ENCODE data around the gene PLXNA2. TPM values are rescaled to one million over a fixed set of nuclear protein-coding genes. Genes with fewer than 3 reads are reported as not detected.

Gene PLXNA2
- total and polyA plus RNA-seq, 2 of the 4 experiments (the other 2 are of a cell fraction), result 0.72 to 1.1 TPM

- ATAC-seq (ENCODE audit: low read depth) (no peak), DNase-seq (no peak)
- Histone ChIP-seq H3K9me1 (ENCODE audit: insufficient read depth, low read length) (no peaks in the 10 kb centered on the region), H3K56ac (ENCODE audit: extremely low read depth, insufficient read depth, low read length) (no peak overlapping the region), H3K9me3 (ENCODE audit: control insufficient read depth, insufficient read depth, low read length) (no peaks in the 10 kb centered on the region), H3K4ac (ENCODE audit: low read depth, low read length) (no peak overlapping the region), H4K8ac (ENCODE audit: low read depth in 2 of 2, low read length in 2 of 2) (no peak overlapping the region), H3K79me1 (ENCODE audit: low read depth in 1 of 2, low read length in 2 of 2) (no peaks in the 10 kb centered on the region), H3K4me2 (ENCODE audit: low read depth, low read length) (no peak overlapping the region), H2AFZ (replicated peaks; ENCODE audit: low read length, poor library complexity) (no peak overlapping the region), H2AK5ac (ENCODE audit: low read depth, low read length) (no peak overlapping the region), H2BK5ac (ENCODE audit: low read depth, low read length, poor library complexity, severe bottlenecking) (no peak overlapping the region), H3K23ac (ENCODE audit: low read depth, low read length) (no peak overlapping the region), H3K4me3 (ENCODE audit: insufficient read depth, low read depth, low read length) (no peak overlapping the region), H3K27me3 (ENCODE audit: control insufficient read depth, insufficient read depth, low read length) (peaks cover 10% of the 10 kb centered on the region), H2AK9ac (replicated peaks; ENCODE audit: low read depth, low read length, poor library complexity) (no peak overlapping the region), H4K20me1 (ENCODE audit: insufficient read depth, low read length) (no peaks in the 10 kb centered on the region), H2BK20ac (ENCODE audit: low read depth, low read length) (no peak overlapping the region), H4K5ac (ENCODE audit: low read depth, low read length) (no peak overlapping the region), H3K14ac (replicated peaks; ENCODE audit: low read depth, low read length) (no peak overlapping the region), H4K91ac (ENCODE audit: insufficient read depth, low read depth, low read length) (no peak overlapping the region), H2BK120ac (ENCODE audit: low read depth, low read length) (no peak overlapping the region), H3K27ac (ENCODE audit: insufficient read depth, low read length) (no peak overlapping the region), H3K18ac (ENCODE audit: low read depth, low read length) (no peak overlapping the region), H3K9ac (ENCODE audit: low read depth, low read length) (no peak overlapping the region), H3K4me1 (ENCODE audit: control insufficient read depth, insufficient read depth, low read length) (no peaks in the 10 kb centered on the region), H3K36me3 (ENCODE audit: control insufficient read depth, insufficient read depth, low read length) (no peaks in the 10 kb centered on the region), H2BK15ac (ENCODE audit: low read depth, low read length) (no peak overlapping the region)
- ChIA-PET CTCF (interaction anchor here (1.8 kb wide), 1 partner anchor 111 kb away, joined by 6 read pairs; no protein-coding TSS in a partner anchor), POLR2A (ENCODE audit: unreplicated experiment) (no interaction called here)
- TF ChIP-seq RAD21 (IDR thresholded peaks at IDR 0.05; ENCODE audit: low read length) (no peak), FOS (IDR thresholded peaks at IDR 0.05; ENCODE audit: low read depth, low read length) (no peak), POLR2A (IDR thresholded peaks at IDR 0.05; ENCODE audit: low read depth, low read length) (no peak), MAFK (IDR thresholded peaks at IDR 0.05; ENCODE audit: low read depth, low read length) (no peak), NFE2L2 (IDR thresholded peaks at IDR 0.05; ENCODE audit: low read depth, low read length) (no peak), RCOR1 (IDR thresholded peaks at IDR 0.05; ENCODE audit: insufficient replicate concordance, low read length) (no peak), RFX5 (IDR thresholded peaks at IDR 0.05; ENCODE audit: low read depth, low read length) (no peak)
- TF ChIP-seq, protein P1, sequence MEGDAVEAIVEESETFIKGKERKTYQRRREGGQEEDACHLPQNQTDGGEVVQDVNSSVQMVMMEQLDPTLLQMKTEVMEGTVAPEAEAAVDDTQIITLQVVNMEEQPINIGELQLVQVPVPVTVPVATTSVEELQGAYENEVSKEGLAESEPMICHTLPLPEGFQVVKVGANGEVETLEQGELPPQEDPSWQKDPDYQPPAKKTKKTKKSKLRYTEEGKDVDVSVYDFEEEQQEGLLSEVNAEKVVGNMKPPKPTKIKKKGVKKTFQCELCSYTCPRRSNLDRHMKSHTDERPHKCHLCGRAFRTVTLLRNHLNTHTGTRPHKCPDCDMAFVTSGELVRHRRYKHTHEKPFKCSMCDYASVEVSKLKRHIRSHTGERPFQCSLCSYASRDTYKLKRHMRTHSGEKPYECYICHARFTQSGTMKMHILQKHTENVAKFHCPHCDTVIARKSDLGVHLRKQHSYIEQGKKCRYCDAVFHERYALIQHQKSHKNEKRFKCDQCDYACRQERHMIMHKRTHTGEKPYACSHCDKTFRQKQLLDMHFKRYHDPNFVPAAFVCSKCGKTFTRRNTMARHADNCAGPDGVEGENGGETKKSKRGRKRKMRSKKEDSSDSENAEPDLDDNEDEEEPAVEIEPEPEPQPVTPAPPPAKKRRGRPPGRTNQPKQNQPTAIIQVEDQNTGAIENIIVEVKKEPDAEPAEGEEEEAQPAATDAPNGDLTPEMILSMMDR (conservative IDR thresholded peaks at IDR 0.05; ENCODE audit: low read depth, low read length), result no peak
- in situ Hi-C loops (cut with MboI; ENCODE audit: low sequenced_read_pairs), result no loop called here
- intact Hi-C loops (cut with micrococcal nuclease), result no loop called here
- dilution Hi-C loops (cut with HindIII; ENCODE audit: low sequenced_read_pairs, unreplicated experiment), result no loop called here
- no TSS peak for BruUV-seq (replicated peaks)
Measured at GRCh38 chr1:207996636-207997035, 247.5 kb downstream of the PLXNA2 start.
